GM21515 (cell line): ENCODE measurements around the gene PMS1.
"Not testable (repeated sequence)": the region's sequence is repeated elsewhere in the genome, so short reads cannot be mapped to it uniquely, and the experiment has no call there.

Experiments used
- ATAC-seq: cut with Tn5 transposase; IDR thresholded peaks from one replicate; pipeline ENCODE4 v1.9.1; 2021; ENCODE audit not compliant: unreplicated experiment

PMS1 gene

GRCh38 chr2:189783927-189784867, at the start of gene PMS1, which contains the start of gene ORMDL1:
Gene PMS1 (plus strand): TSS chr2:189784450. CDS start chr2:189791810, 7,360 bp downstream.
Gene ORMDL1 (minus strand): TSS chr2:189784339. CDS start chr2:189782595, 1,744 bp downstream.
- ATAC-seq: peak; percentile 96

- peak; percentile 74 for ATAC-seq
Measured at GRCh38 chr2:189751080-189751658, 33.1 kb upstream of the PMS1 start.

GRCh38 chr2:189756311-189756952, 27.8 kb upstream of the PMS1 start:
- no peak for ATAC-seq

GRCh38 chr2:189760154-189760553, 24.1 kb upstream of the PMS1 start:
- ATAC-seq: not testable (repeated sequence)

GRCh38 chr2:189762229-189762550, 22.1 kb upstream of the PMS1 start:
- ATAC-seq: no peak

- peak; percentile 97 for ATAC-seq
Measured at GRCh38 chr2:189762551-189763298, 21.5 kb upstream of the PMS1 start, which contains the start of gene OSGEPL1. Gene OSGEPL1 (minus strand): TSS chr2:189762792. CDS start chr2:189761640, 1,152 bp downstream.

- ATAC-seq: no peak
Measured at GRCh38 chr2:189763908-189764661, 20.2 kb upstream of the PMS1 start.

GRCh38 chr2:189770590-189771322, 13.5 kb upstream of the PMS1 start:
- ATAC-seq: no peak

GRCh38 chr2:189772212-189772611, 12.0 kb upstream of the PMS1 start:
- ATAC-seq: no peak

GRCh38 chr2:189782221-189782671, 2.0 kb upstream of the PMS1 start:
- no peak for ATAC-seq

- ATAC-seq: peak; percentile 20
Measured at GRCh38 chr2:189783451-189783926, 761 bp upstream of the PMS1 start.

GRCh38 chr2:189791338-189792042, 7.2 kb downstream of the PMS1 start:
- no peak for ATAC-seq

GRCh38 chr2:189794310-189794709, 10.1 kb downstream of the PMS1 start:
- ATAC-seq: no peak

GRCh38 chr2:189797902-189798301, 13.7 kb downstream of the PMS1 start:
- ATAC-seq: no peak

- ATAC-seq: peak; percentile 58
Measured at GRCh38 chr2:189798312-189799029, 14.2 kb downstream of the PMS1 start.

- ATAC-seq: no peak
Measured at GRCh38 chr2:189799030-189799331, 14.7 kb downstream of the PMS1 start.

GRCh38 chr2:189799531-189799930, 15.3 kb downstream of the PMS1 start:
- ATAC-seq: no peak

- ATAC-seq: no peak
Measured at GRCh38 chr2:189802396-189802912, 18.2 kb downstream of the PMS1 start.
